ENCODE results near the gene SCAF1. TPM values are rescaled to one million over a fixed set of nuclear protein-coding genes. Genes with fewer than 3 reads are reported as not detected.

Gene SCAF1
- polyA plus RNA-seq, 1 donor from 2014 or later: 11.9 TPM

DNA sequence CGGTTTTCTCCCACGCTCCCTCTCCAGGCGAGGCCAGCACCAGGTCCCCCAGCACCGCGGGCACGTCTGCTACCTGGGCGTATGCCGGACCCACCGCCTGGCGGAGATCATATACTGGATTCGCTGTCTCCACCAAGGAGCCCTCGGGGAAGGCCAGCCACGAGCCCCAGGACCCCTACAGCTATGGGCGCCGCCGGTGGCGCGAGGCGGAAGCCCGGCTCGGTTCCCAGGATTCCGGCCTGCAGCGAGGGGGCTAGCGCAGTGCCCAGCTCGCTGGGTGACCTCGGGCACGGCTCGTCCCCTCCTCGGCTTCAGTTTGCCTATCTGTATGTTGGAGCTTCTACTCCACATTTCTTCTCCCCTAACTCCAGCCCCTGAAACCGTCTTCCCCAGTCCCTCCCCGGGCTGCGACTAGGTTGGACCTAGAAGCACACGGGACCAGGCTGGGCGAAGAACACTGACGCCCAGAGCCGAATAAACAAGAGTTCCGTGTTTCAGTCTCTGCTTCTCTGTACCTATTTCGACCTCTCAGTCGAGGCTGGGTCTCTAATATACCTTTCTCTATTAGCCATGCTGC lies 48.2 kb downstream of the SCAF1 start:
- H3K79me2 ChIP-seq (replicated peaks; ENCODE audit: insufficient read depth, low read length): peaks cover 21% of the 10 kb centered on the region
- no peaks in the 10 kb centered on the region for H3K9me2 ChIP-seq (ENCODE audit: insufficient read depth, low read length)
- no peaks in the 10 kb centered on the region for H3F3A ChIP-seq (ENCODE audit: insufficient read depth, low read length, poor library complexity, severe bottlenecking)
- peak overlapping the region; percentile 71 for H3K4me3 ChIP-seq (ENCODE audit: low read length)
- no peak overlapping the region for H2AFZ ChIP-seq (ENCODE audit: low read depth, low read length)
- no peaks in the 10 kb centered on the region for H3K9me3 ChIP-seq (ENCODE audit: low read length)
- peak overlapping the region; percentile 98 for H3K9ac ChIP-seq (ENCODE audit: low read length)
- peak; percentile 55 for TF ChIP-seq CTCF (IDR thresholded peaks at IDR 0.05; ENCODE audit: poor library complexity, severe bottlenecking)
- TF ChIP-seq RAD21 (conservative IDR thresholded peaks at IDR 0.05): no peak
- no peak for TF ChIP-seq TAF1 (IDR thresholded peaks at IDR 0.05; ENCODE audit: low read depth)
- peak; percentile 3 for TF ChIP-seq POLR2AphosphoS5 (IDR thresholded peaks at IDR 0.05)
- TF ChIP-seq EP300 (conservative IDR thresholded peaks at IDR 0.05; ENCODE audit: poor library complexity, severe bottlenecking): no peak
- TF ChIP-seq SMC3 (conservative IDR thresholded peaks at IDR 0.05; ENCODE audit: poor library complexity): no peak
- H3K27me3 ChIP-seq (ENCODE audit: insufficient read depth, low read depth, low read length): no peaks in the 10 kb centered on the region
- H4K20me1 ChIP-seq (ENCODE audit: insufficient read depth): no peaks in the 10 kb centered on the region
- H3K36me3 ChIP-seq (ENCODE audit: insufficient read depth, low read length): no peaks in the 10 kb centered on the region
- peak overlapping the region; percentile 99 for H3K27ac ChIP-seq (ENCODE audit: low read length)
- H3K4me2 ChIP-seq (ENCODE audit: low read length): peak overlapping the region; percentile 68

GRCh38 chr19:49690656-49691242 lies 48.7 kb downstream of the SCAF1 start, which contains the start of gene CPT1C:
TSS of gene CPT1C (plus strand) at chr19:49691116. CDS start at chr19:49692253, 1,137 bp downstream.
- H3K9me3 ChIP-seq (ENCODE audit: low read length): no peaks in the 10 kb centered on the region
- H2AFZ ChIP-seq (ENCODE audit: low read depth, low read length): no peak within 1 kb of the TSS
- no peaks in the 10 kb centered on the region for H3K27me3 ChIP-seq (ENCODE audit: insufficient read depth, low read depth, low read length)
- no peaks in the 10 kb centered on the region for H4K20me1 ChIP-seq (ENCODE audit: insufficient read depth)
- H3K9ac ChIP-seq (ENCODE audit: low read length): peak within 1 kb of the TSS; percentile 98
- TF ChIP-seq CTCF (IDR thresholded peaks at IDR 0.05; ENCODE audit: poor library complexity, severe bottlenecking): no peak
- TF ChIP-seq EP300 (conservative IDR thresholded peaks at IDR 0.05; ENCODE audit: poor library complexity, severe bottlenecking): peak; percentile 63
- TF ChIP-seq MXI1 (conservative IDR thresholded peaks at IDR 0.05; ENCODE audit: poor library complexity, severe bottlenecking): no peak
- no peak for TF ChIP-seq EZH2 (IDR thresholded peaks at IDR 0.05; ENCODE audit: borderline replicate concordance, insufficient read depth, low read length, poor library complexity, severe bottlenecking)
- peak; percentile 98 for TF ChIP-seq REST (IDR thresholded peaks at IDR 0.05; ENCODE audit: borderline replicate concordance)
- TF ChIP-seq RAD21 (conservative IDR thresholded peaks at IDR 0.05): no peak
- TF ChIP-seq TAF1 (IDR thresholded peaks at IDR 0.05; ENCODE audit: low read depth): peak; percentile 100
- no peak for TF ChIP-seq SMC3 (conservative IDR thresholded peaks at IDR 0.05; ENCODE audit: poor library complexity)
- TF ChIP-seq POLR2AphosphoS5 (IDR thresholded peaks at IDR 0.05): peak; percentile 98
- peak within 1 kb of the TSS; percentile 99 for H3K27ac ChIP-seq (ENCODE audit: low read length)
- H3K4me2 ChIP-seq (ENCODE audit: low read length): peak within 1 kb of the TSS; percentile 68
- peaks cover 21% of the 10 kb centered on the region for H3K79me2 ChIP-seq (replicated peaks; ENCODE audit: insufficient read depth, low read length)
- H3K9me2 ChIP-seq (ENCODE audit: insufficient read depth, low read length): no peaks in the 10 kb centered on the region
- H3F3A ChIP-seq (ENCODE audit: insufficient read depth, low read length, poor library complexity, severe bottlenecking): no peaks in the 10 kb centered on the region
- peak within 1 kb of the TSS; percentile 71 for H3K4me3 ChIP-seq (ENCODE audit: low read length)
- H3K36me3 ChIP-seq (ENCODE audit: insufficient read depth, low read length): no peaks in the 10 kb centered on the region
